H54 (cell line): ENCODE results near the gene PNPO.

Experiments used
- DNase-seq: peaks from one replicate; pipeline ENCODE4 v3.0.0; 2011; ENCODE audit warnings: low spot score, mixed read lengths; ENCODE audit not compliant: insufficient read length
- FAIRE-seq: peaks from 3 replicates; lab custom pipeline; 2011; peaks lifted over from hg19 to GRCh38; lab: Jason Lieb, UNC
- POLR2A ChIP-seq: IDR thresholded peaks from 2 replicates; pipeline ENCODE4 v1.6.1; 2011; ENCODE audit warnings: low read depth, mild to moderate bottlenecking, low read length

Gene PNPO

DNA sequence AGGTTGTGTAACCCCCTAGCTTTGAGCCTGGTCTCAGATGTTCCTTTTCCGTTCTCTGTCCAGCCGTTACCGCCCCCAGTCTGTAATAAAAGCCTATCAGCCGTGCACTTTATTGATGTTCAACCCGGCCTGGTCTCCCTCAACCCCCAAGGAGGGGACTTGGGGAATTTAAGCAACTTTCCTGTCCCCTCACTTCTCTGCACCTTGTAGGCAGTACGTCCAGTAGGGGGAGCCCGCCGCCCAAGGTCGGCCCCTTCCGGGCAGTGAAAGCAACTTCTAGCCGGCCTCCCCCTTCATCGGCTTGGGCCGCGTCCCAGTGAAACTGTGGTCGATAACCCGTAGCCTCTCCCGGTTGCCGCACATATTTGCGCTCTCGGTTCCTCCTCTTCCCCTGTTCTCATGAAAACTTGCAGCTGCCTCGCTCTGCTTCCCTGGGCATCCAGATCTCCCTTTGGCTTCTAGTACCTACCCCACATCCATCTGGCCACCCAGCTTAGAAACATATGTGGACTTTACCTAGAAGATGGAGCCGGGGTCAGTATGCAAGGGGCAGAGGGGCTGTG lies 7.9 kb downstream of the PNPO start:
- TF ChIP-seq POLR2A, result no peak
- FAIRE-seq, result no peak

DNA sequence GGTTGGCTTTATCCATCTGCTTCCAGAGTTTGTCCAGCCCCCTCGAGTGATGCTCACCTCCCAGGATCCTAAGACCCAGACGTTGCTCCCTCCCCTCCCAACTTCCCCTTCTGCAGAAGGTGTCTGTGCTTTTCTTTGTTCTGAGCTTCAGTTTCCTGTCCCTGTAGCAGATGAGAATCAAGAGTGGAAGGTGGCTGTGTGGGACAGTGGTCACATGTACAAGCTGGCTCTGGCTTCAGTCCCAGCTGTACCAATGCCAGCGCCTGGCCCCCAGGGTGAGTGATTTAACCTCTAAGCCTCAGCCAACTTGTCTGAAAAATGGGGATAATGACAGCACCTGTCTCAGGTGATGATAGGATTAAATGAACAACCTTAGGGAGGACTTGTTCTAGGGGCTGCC lies 8.6 kb downstream of the PNPO start:
- DNase-seq, result no peak
- FAIRE-seq, result no peak
- no peak for TF ChIP-seq POLR2A

More for the DNA sequence above, 7.9 kb downstream of the PNPO start:
- DNase-seq, result peak; percentile 82

DNA sequence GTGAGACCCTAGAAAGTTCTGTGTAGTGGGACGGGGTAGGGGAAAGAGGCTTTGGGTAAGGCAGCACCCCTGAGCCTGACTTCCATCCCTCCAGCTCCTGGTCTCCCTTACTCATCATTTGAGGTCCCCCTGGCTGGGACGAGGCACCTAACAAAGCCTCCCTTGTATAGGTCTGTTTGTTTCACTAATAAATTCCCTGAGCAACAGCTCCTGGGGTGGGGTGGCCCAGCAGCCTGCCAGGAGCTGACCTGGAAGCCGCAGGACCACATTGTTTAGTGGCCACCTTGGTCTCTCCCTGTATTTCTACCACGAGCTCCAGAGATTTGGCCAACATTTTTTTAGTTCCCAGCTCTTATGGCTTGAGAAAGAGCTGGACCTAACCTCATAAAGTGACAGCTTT lies 9.1 kb downstream of the PNPO start:
- no peak for FAIRE-seq
- no peak for DNase-seq
- TF ChIP-seq POLR2A, result no peak

DNA sequence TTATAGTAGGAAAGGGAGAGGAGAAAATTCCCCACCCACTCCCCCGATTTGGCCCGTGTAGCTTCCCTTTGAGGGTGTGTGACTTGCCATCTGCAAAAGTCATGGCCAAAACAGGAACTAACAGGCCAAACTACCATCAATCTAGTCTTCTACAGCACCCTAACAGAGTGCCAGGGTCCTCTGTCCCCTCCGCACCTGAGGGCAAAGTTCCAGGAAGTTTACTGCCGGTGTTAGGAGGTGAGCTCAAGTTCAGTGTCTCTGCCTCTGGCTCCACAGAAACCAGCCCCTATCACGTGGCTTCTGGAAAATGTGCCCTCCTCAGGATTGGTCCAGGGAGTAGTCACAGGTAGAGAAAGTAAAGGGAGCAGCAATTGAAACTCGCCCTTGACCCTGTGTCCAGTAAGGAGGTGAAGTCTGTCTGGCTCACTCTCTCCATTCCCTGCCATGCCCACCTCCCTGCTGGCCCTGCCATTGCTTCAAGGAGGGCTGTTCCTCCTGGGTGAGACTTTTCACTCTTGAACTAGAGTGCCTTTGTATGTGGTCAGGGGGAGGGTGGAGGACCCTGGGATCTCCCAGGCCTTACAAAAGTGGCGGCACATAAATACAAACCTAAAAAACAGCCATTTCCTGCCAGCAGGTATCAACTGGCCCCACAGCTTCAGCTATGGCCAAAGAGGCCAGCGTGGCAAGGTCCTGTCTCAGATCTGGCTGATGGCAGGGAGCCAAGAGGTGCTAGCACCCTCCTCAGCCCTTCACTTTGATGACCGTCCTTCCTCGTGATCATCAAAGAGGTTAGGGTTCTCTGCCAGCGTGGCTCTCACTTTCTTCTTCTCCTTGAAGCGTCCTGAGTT lies 11.0 kb downstream of the PNPO start:
- no peak for FAIRE-seq

DNA sequence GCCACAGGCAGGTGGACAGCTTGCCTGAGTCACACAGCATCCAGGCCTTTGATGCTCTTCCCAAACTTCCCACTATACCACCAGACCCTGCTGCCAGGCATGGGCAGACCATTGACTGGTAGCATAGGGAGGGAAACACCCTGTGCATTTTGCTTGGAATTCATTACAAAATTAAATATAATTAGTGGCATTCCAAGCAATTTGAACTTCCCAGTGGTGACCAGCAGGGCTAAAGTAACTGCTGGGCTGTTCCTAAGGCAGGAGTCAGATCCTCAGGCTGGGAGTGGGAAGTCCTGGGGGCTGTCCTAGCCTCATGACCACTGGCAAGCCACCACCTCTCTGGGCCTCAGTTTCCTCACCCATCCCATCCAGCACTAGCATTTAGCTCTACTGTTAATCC lies 12.5 kb downstream of the PNPO start:
- TF ChIP-seq POLR2A, result no peak
- DNase-seq (no peak), FAIRE-seq (no peak)

More for the DNA sequence above, 11.0 kb downstream of the PNPO start:
- no peak for DNase-seq
- TF ChIP-seq POLR2A, result no peak

DNA sequence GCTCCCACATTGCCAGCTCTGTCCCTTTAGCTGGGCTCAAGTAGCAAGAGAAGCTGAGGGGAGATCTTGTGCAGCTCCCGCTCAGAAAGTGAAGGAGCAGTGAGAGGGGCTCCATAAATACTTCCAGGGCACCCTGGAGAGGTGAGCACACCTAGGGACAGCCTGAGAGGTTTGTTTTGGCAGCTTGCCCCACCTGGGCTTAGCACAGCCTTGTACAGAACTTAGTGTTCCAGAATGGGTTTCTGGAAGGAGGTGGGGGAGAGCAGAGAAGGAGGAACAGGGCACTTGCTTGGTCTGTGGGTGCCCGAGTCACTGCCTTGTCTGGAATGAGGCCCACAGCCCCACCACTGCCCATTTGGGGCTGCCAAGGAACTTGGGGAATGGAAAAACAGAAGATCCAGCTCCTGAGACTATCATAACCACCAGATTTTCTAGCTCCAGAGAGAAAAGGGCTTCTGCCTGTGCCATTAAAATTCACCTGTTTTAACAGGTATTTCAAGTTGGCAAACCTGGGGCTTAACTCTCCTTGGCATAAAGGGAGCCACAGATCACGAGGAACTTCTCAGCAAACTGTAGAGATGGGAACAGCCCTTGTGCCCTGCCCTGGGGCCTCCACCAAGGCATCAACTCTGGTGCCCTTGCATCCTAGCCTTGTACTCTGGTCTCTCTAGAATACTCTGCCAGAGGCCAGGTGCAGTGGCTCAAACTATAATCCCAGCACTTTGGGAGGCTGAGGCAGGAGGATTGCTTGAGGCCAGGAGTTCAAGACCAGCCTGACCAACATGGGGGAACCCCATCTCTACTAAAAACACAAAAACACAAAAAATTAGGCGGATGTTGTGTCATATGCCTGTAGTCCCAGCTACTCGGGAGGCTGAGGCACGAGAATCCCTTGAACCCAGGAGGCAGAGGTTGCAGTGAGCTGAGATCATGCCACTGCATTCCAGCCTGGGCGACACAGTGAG lies 14.4 kb downstream of the PNPO start:
- FAIRE-seq (no peak), DNase-seq (no peak)
- TF ChIP-seq POLR2A, result no peak

DNA sequence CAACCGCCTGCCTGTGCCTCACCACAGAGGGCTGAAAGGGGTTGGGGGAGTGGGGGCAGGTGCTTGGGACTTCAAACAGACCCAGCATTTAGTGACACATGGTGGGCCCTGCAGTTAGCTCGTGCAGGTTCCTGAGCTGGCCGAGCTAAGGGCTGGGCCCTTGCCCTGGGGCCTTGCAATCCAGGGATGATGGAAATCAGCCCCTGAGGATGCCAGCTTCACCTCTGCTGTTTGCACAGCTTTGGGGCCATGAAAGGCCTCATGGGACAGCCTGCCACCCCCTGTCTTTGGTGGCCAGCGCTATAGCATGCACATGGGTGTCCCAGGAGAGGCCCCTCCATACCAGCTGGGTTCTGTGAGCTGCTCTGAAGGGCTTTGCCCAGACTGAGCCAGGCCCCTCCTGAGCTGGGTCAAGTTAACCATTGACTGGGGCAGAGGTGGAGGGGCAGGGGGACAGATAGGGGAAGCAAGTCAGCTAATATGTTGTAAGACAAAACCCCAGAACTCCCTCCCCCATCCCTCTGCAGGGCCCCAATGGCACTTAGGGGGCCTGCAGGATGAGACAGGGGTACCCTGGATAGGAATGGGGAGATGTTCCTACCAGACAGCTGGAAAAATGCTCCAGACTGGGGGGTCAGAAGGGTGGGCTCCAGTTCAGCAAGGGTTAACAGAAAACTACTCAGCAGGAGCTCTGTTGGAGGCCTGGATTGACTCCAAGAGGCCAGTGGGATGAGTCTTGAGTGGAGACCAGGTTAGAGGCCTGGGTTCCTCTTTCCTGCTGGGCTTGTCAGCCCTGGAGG lies 15.6 kb downstream of the PNPO start:
- TF ChIP-seq POLR2A, result no peak
- DNase-seq, result no peak
- no peak for FAIRE-seq

DNA sequence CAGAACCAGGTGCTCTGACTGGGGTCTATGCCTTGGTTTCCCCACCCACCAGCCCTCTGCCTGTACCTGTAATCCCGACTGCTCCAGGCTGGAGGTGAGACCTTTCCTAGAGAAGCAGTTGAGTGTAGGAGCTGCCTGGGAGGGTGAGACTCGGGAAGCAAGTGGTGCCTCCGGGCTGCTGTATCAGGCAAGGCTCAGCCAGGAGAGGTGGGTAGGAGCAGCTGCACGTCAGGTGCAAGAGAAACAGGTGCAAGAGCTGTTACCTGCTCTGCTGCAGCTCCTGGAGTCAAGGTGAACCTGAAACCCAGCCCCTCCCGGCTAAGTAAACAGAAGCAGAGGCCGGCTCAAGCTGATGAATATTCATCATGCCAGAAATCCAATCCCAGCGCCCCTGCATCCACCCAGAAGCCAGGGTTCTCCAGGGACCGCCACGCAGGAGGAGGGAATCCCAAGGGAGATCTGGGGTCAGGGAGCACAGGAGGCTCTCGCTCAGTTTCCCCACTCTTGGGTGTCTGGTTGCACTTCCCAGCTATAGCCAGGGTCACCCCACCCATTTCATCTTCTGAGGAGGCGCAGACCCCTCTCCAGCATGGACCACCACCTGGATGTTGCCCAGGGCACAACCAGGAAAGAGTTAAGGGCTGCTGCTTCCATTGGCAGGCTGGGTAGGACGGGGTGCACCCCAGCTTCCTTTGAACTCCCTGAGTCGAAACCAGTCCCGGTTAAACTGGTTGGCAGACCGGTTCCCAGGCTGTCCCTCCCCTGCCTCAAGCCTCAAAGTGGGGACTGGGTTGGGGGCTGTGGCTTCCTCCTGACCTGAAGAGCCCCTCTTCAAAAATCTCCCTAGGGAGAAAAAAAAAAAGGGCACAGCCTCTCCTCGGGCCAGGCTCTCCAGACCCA lies 16.5 kb downstream of the PNPO start, which contains the start of gene PRR15L:
TSS of gene PRR15L (minus strand) at position 293 of the 900 bp plus-strand sequence. CDS start 4,649 bp downstream, outside the sequence.
- DNase-seq (no peak), FAIRE-seq (no peak)
- no peak for TF ChIP-seq POLR2A

DNA sequence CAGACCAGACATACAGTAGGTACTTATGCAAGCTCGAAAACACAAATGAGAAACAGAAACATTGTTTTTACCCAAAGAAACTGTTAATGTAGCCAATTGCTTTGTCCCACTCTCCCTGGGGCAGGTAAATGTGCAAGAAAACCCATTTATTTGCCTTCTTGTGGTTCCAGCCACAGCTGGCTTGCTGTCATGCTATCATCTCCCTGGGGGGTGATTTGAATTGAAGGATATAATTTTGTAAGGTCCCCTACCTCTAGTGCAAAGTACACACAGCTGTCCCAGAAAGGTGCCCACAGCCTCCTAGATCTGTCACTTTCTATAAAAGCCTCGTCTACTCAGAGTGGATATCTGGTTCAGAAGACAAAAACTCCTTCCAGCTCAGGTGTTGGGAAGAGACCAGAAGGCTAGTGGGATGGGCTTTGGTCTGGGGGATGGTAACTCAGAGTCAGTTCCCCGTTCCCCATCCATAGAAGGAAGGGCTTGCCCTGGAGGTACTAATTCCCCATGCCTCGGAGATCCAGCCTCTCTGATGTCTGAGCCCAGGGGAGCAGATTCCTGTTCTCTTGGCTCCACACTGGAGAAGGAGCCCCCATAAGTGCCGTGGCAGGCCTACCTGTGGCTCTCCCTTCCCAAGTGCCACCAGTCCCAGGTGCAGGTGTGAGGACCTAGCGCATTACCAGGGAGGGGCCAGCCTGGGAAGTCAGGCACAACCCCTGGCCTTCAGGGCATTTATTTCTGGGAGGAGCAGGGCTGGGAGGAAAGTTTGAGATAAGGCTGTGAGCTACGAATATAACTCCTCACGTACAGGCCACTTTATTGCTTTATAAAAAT lies 18.7 kb downstream of the PNPO start:
- no peak for TF ChIP-seq POLR2A
- DNase-seq (no peak), FAIRE-seq (no peak)

DNA sequence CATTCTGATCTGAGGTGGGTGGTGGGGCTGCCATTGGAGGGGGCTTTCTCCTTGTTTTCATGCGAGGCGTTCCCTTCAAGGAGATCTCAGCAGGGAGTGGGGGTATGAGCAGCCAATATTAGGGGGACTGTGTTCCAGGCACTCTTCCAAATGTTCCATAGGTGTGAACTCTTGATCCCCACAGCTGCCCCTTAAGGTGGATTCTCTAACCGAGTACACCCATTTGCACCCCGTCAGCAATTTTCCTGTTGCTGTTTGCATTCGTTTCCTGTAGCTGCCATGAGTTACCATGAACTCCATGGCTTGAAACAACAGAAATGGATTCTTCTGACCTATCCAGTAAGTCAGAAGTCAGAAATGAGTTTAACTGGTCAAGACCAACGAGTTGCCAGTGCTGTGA lies 20.0 kb downstream of the PNPO start:
- DNase-seq (no peak), FAIRE-seq (no peak)
- no peak for TF ChIP-seq POLR2A

DNA sequence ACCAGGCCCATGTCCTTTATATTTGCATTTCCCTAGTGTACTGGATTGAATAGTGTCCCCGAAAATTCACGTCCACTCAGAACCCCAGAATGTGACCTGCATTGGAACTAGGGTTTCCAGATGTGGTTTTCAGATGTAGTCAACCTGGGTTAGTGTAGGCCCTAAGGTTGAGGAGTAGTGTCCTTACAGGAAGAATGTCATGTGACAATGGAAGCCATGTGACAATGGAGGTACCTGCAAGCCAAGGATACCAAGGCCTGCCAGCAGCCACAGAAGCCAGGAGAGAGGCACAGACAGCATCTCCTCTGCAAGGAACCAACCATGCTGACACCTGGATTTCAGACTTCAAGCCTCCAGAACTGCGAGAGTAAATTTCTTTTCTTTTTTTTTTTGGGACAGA lies 21.5 kb downstream of the PNPO start:
- TF ChIP-seq POLR2A, result no peak
- DNase-seq, result no peak
- no peak for FAIRE-seq

DNA sequence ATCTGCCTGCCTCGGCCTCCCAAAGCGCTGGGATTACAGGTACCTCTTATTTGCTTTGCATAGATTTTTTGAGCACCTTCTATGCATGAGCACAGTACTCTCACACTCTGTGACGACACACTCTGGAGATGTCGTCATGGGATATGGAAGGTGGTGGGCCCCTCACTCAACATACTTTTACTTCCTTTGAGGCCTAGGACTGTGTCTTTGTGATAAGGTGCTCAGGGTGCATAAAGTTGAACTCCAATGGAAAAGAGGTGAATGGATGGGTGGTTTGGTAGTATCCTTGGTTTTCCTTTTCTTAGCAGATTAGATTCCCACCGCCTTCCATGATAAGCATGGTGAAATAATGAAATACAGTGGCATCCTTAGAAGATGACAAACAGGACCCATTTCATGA lies 23.5 kb downstream of the PNPO start:
- FAIRE-seq, result no peak
- DNase-seq, result no peak
- no peak for TF ChIP-seq POLR2A
